GM19438 (cell line): Measurements from ENCODE around the gene IL4.
A peak's percentile ranks its signal among the peaks of the same experiment; 100 is the strongest.
"Not testable (repeated sequence)": the region's sequence is repeated elsewhere in the genome, so short reads cannot be mapped to it uniquely, and the experiment has no call there.

Experiments used
- ATAC-seq: cut with Tn5 transposase; IDR thresholded peaks from one replicate; pipeline ENCODE4 v1.9.1; 2021; ENCODE audit warnings: low read depth; ENCODE audit not compliant: unreplicated experiment

Gene IL4

DNA sequence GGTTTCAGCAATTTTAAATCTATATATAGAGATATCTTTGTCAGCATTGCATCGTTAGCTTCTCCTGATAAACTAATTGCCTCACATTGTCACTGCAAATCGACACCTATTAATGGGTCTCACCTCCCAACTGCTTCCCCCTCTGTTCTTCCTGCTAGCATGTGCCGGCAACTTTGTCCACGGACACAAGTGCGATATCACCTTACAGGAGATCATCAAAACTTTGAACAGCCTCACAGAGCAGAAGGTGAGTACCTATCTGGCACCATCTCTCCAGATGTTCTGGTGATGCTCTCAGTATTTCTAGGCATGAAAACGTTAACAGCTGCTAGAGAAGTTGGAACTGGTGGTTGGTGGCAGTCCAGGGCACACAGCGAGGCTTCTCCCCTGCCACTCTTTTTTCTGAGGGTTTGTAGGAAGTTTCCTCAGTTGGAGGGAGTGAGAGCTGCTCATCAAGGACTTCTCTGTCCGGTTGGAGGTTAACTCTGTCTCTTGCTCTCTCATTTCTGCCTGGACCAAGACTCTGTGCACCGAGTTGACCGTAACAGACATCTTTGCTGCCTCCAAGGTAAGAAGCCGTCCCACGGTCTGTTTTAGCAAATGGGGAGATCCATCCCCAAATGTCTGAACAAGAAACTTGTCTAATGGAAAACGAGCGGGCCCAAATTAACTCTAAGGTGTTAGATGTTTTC lies at the start of gene IL4:
IL4 (plus strand) TSS at position 51 of the 692 bp plus-strand sequence; CDS start at position 113, 62 bp downstream.
- ATAC-seq = no peak

DNA sequence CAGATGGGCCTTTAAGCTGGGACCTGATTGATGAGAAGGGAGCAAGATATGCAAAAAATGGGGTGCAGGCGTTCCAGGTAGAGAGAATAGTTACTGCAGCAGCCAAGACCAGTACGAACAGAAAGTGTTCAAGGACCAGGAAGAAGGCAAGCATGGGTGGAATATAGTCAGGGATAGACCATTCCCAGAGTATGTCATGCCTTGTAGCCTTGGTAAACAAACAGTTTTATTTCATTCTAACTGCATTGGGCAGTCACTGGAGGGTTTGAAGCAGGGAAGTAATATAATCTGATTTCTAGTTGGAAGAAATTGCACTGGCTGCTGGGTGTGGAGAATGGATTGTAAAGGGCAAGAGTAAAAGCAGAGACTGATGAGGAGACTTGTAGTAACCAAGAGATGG lies 46.3 kb upstream of the IL4 start:
- no peak for ATAC-seq

DNA sequence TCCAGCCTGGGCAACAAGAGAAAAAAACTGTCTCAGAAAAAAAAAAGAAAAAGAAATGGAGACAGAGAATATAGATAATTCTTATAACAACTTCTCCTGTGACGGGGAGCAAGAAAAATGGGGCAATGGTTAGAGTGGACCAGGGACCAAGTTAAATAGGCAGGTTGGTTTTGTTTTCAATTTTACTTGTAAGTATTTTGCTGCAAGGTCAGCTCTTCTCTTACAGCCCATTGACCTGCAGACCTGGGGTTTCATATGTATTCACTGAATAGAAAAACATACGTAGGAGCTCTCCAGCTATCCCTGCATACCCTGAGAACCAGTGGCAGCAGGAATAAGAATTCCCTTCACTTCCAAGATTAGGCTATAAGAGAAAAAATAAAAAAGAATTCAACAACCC lies 45.0 kb upstream of the IL4 start:
- no peak for ATAC-seq

DNA sequence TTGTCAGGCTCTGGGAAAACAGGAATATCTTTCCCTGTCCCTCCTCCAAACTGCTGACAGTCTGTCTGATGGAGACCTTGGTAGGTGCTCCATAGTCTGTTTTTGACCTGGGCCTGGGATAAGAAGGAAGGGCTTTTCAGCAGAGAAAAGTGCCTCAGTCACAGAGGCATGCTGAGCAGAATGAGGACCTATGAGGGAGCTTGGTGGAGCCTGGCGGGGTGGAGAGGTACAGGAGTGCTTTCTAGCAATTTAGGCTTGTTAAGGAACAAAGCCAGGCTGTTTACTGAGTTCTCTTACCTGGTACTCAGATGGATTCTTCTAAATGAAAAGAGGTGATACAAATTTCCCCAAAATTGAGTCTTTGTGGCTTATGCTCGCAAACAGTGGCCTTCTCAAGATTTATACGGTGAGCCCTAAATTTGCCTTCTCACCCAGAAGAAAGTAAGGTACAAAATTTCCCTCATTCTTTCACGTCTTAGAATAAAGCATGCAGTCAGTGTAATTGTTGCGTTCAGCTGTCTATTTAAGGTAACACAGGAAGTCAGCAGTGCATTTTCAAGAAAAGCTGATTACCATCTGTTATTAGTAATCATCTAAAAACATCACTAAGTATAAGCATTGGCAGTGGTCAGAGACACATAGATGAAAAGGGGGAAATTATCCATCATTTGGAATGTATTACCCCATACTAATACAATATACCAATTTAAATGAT lies 44.4 kb upstream of the IL4 start:
- ATAC-seq = no peak

DNA sequence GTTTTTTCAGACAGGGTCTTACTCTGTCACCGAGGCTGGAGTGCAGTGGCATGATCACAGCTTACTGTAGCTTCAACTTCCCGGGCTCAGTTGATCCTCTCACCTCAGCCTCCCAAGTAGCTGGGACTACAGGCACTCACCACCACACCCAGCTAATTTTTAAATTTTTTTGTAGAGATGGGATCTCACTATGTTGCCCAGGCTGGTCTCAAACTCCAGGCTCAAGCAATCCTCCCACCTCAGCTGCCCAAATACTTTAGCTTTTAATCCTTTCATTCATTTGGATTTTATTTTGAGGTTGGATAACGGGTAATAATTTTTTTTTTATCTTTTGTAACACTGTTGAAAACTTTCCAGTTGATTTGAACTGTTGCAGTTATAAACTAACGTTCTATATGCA lies 40.2 kb upstream of the IL4 start:
- not testable (repeated sequence) for ATAC-seq

DNA sequence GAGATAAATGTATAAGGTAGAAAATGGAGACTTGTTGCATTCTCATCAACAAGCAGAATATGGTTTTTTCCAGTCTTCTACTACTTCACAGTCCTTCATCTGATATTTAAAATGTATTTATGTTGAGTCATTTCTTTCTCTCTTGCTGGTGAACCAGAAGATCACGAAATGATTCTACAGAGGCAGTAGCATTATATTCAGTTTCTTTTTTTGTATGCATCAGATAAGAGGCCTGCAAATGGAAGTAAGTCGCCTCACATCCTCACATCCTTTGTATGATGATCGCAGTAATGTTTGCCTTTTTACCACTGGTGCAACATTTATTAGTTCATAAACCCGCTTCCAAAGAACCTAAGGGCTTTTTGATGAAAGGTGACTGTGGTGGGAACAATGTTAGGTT lies 37.9 kb upstream of the IL4 start:
- no peak for ATAC-seq

DNA sequence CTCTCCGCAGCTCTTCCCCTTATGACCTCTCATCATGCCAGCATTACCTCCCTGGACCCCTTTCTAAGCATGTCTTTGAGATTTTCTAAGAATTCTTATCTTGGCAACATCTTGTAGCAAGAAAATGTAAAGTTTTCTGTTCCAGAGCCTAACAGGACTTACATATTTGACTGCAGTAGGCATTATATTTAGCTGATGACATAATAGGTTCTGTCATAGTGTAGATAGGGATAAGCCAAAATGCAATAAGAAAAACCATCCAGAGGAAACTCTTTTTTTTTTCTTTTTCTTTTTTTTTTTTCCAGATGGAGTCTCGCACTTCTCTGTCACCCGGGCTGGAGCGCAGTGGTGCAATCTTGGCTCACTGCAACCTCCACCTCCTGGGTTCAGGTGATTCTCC lies 36.5 kb upstream of the IL4 start:
- ATAC-seq = no peak

DNA sequence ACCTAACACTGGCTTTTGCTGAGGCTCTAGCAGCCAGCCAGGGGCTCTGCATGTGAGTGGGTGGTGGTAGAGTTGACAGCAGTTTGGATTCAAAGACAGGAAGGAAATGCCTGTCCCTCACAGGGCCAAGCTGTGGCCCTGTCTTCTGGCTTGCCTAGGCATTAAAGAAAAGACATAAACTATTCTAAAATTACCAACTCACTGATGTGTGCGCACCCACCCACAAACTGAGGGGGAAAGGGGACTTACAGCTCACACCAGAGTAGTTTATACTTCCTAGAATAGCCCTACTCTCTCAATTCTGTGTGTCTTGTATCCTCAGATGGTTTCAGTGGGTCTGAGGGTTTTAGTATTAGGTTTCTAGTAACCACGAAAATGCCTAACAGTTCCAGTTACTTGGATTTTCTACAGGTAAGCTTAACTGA lies 34.1 kb upstream of the IL4 start:
- peak; percentile 83 for ATAC-seq

DNA sequence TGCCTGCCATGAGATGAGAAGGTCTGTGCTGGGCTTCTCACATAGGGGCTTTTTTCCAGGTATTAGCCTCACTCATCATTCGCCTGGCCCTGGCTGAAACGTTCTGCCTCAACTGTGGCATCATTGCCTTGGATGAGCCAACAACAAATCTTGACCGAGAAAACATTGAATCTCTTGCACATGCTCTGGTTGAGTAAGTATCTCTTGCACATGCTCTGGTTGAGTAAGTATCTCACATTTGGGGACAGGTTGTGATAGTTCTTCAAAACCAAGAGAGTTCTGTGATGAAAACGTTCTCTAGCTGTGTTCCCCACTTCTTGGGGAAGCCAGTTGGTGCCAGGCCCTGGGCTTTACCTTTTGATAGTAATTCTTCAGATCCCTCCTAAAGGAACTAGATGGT lies 33.2 kb upstream of the IL4 start:
- ATAC-seq = no peak

DNA sequence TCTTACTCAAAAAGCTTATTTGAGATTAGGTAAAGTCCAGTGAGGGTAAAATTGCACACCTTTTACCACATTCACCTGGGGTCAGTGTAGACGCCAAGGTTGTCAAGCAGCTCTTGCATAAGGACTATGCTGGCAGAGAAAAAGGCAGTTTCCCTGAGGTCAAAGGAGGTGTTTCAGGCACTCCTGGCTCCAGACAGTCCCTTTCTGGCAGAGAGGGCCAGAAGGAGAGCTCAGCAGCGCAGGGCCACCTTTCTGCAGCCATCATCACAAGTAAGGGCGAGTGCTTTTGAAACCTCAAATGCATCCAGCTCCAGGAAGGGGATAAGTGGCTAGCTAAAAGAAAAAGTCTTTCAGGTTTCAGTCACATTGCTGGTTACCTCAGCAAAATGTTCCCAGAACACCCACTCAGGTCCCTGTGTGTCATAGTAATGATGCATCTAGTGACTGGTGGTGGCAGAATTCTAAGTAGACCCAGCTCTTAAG lies 32.5 kb upstream of the IL4 start:
- no peak for ATAC-seq

DNA sequence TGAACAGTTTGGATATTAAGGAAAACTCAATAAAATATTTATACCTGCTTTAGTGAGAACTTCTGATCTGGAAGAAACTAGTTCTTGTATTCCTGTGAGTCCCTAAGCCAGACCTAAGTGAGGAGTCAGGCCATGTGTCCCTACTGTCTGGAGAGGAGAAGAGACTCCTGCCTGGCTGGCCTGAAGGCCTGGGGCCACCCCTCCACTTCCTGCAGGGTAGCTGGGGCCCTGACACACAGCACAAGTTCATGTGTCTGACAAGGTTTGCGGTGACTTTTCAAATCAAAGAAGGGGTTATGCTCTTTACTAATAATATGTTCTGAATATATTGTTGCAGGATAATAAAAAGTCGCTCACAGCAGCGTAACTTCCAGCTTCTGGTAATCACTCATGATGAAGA lies 31.9 kb upstream of the IL4 start:
- ATAC-seq = no peak

DNA sequence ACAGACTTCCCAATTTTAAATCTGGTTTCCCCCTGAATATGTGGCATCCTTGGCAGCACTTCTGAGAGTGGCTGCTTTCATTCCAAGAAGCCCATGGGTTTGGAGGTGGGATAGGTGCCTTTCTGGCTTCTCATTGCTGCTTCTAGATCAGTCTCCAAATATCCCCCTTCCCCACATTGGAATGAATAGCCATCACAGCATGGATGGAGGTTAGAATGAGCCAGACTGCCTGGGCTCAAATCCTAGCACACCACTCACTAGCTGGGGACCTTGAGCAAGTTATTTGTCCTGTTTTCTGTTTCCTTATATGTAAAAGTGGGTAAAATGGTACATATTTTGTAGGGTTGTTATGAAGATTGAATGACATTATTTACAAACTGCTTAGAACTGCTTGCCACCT lies 29.6 kb upstream of the IL4 start:
- no peak for ATAC-seq

DNA sequence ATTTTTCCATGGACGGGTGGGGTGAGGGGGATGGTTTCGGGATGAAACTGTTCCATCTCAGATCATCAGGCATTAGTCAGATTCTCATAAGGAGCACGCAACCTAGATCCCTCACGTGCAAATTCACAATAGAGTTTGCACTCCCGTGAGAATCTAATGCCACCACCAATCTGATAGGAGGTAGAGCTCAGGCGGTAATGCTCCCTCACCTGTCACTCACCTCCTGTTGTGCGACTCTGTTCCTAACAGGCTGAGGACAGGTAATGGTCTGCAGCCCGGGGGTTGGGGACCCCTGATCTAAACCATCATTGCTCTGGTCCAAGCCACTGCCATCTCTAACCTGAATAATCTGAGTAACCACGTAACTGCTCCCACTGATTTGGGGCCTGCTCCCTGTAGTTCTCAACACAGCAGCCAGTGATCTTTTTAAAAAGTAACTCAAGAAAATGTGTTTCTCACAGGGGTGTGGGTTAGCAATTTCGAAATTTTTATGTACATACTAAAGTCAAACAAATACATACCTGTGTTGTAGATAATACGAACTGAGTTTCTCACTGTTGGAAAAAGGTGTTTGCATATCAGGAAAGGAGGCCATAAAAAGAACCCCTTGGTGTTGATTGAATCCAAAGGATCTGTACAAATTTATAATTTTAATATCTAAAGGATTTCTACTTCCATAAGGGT lies 27.1 kb upstream of the IL4 start:
- ATAC-seq = no peak

DNA sequence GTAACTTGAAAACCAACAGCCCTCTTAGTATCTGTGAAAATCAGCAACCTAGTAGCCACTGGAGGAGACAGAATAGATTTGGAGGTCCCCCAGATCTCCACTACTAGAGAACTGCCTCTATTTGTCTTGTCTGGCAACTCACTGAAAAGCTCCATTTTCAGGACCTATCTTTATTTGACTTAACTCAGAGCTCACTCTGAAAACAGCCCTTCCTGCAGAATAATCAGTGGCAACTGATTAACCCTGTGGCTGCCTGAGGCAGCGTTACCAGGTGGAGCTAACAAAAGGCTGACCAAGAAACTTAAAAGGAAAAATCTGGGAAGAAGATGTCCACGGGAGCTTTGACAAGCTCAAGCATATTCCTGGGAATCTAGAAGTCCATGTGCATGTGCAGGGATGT lies 26.3 kb upstream of the IL4 start:
- no peak for ATAC-seq

DNA sequence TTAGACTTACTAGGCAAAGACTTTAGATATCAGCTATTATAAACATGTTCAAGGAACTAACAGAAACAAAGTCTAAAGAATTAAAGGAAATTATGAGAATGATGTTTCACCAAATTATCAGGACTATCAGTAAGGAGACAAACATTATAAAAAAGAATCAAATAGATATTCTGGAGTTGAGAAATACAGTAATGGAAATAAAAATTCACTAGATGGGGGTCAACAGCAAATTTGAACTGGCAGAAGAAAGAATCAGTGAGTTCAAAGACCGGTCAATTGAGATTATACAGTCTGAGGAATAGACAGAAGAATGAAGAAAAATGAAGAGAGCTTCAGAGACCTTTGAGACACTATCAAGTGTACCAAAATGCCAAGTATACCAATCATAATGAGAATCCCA lies 25.4 kb upstream of the IL4 start:
- ATAC-seq = no peak

DNA sequence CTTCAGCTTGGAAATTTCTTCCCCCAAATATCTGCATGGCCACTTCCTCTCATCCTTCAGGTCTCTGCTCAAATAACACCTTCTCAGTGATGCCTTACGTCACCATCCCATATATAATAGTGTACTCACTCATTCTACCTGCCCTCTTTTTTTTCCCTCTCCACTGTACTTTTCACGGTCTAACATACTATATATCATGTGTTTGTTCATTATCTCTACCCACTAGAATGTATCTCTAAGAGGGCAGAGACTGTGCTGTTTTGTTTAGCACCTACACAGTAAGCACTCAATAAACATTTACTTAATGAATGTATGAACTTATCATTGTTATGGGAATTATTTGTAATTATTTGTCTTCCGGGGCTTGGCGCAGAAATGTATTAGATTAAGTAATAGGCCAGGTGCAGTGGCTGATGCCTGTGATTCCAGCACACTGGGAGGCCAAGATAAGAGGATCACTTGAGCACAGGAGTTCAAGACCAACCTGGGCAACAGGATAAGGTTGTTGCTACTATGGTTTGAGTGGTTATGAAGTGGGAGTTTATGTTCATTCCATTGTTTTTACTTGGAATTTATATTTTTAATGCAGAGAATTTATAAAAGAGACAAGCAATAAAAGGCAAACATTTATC lies 21.8 kb upstream of the IL4 start:
- ATAC-seq = no peak

DNA sequence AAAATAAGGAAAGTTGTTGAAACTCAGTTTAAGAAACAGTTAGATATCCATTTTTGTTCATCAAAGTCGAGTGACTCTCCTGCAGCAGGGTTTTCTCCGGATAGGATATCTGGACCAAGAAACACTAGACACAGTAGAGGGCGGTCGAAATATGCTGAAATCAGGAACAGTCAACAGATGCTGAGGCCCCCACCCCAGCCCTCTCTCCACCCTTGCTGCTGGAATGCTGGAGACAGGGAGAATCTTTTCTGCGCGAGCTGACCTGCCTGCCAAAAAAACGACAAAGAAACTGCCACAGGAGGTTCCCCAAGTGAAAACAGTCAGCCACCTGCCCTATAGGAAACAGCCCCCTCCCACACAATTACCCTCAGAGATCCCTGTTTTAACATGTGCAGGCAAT lies 20.1 kb upstream of the IL4 start:
- ATAC-seq = no peak

DNA sequence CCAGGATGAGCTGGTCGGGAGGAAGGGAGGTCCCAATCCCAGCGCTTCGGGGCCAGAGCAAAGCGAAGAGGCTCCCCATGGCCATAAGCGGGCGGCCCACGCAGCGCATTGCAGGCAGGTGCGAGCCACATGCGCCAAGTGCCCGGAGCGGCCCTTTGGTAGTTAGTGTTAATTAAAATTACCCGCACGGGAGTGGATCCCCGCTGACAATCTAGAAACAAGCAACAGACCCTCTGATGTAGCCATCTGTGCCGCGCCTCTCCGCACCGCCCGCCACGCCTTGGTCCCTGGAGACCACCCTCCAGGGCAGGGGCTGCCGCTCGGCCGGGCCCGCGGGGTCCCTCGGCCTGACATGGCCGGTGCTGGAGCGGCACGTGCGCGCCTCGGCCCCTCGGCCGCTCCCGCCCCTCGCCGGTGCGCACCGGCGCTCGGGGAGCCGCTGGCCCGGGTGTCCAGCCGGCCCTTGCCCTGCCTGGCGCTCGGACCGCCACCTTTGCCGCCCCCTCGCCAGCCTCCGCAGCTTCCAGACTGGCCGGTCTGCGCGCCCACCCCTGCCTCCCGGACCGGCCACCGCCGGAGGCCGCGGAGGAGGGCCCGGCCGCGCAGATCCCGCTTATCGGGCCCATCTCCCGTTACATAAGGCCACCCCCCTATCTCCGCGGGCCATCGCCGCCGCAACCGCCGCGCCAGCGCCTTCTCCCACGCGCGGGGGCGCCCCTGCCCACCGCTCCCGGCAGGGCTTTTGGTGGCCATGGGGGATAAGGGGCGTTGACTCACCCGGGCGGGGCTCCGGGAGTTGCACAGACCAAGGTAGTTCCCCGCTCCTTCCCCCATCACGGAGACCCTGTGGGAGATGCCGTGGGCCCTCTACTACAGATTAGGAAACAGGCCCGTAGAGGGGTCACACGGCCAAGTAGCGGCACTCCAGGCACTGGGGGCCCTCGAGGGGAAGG lies 17.7 kb upstream of the IL4 start:
- ATAC-seq = no peak

DNA sequence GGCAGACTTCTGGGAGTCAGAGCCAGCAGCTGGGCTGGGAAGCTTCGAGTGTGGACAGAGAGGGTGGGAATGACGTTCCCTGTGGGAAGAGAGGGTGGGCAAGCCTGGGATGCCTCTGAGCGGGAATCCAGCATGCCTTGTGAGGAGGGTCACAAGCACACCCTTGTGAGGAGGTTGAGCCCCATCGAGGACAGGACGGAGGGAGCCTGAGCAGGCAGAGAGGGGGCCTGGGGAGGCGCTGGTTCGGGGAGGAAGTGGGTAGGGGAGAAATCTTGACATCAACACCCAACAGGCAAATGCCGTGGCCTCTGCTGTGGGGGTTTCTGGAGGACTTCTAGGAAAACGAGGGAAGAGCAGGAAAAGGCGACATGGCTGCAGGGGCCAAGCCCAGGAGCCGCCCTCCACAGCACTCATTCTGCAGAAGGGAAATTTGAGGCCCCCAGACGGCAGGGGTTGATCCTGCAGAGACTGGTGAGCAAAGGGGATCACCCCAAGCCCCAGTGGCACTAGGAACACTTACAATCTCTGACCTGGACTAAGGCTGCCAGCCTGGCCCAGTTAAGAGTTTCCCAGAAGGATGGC lies 16.9 kb upstream of the IL4 start:
- no peak for ATAC-seq
